ENCODE data around the gene TRIM60. TPM values are rescaled to one million over a fixed set of nuclear protein-coding genes. Genes with fewer than 3 reads are reported as not detected.
"Not testable (repeated sequence)": the region's sequence is repeated elsewhere in the genome, so short reads cannot be mapped to it uniquely, and the experiment has no call there.

The TRIM60 gene
- total RNA-seq, 1 donor from 2014 or later = not detected

GRCh38 chr4:165058666-165059065 lies 26.9 kb downstream of the TRIM60 start:
- no peak for TF ChIP-seq CTCF (IDR thresholded peaks at IDR 0.05)
- intact Hi-C loops (cut with DNase I) = no loop called here
- ATAC-seq = no peak
- Histone ChIP-seq H3K27ac (no peak overlapping the region), H3K4me3 (no peak overlapping the region), H3K27me3 (ENCODE audit: low read depth) (no peaks in the 10 kb centered on the region), H3K36me3 (no peaks in the 10 kb centered on the region), H3K4me1 (no peaks in the 10 kb centered on the region), H3K9me3 (no peaks in the 10 kb centered on the region)
- DNase-seq = no peak

GRCh38 chr4:165059386-165059785 lies 27.6 kb downstream of the TRIM60 start:
- Histone ChIP-seq H3K27me3 (ENCODE audit: low read depth) (no peaks in the 10 kb centered on the region), H3K4me1 (no peaks in the 10 kb centered on the region), H3K4me3 (no peak overlapping the region), H3K36me3 (no peaks in the 10 kb centered on the region), H3K27ac (no peak overlapping the region), H3K9me3 (no peaks in the 10 kb centered on the region)
- TF ChIP-seq CTCF (IDR thresholded peaks at IDR 0.05) = no peak
- DNase-seq (no peak), ATAC-seq (no peak)
- intact Hi-C loops (cut with DNase I) = no loop called here

- DNase-seq (no peak), ATAC-seq (no peak)
- Histone ChIP-seq H3K4me1 (no peaks in the 10 kb centered on the region), H3K36me3 (no peaks in the 10 kb centered on the region), H3K4me3 (no peak overlapping the region), H3K27me3 (ENCODE audit: low read depth) (no peaks in the 10 kb centered on the region), H3K9me3 (no peaks in the 10 kb centered on the region), H3K27ac (no peak overlapping the region)
- no peak for TF ChIP-seq CTCF (IDR thresholded peaks at IDR 0.05)
- intact Hi-C loops (cut with DNase I) = no loop called here
Measured at GRCh38 chr4:165060938-165061337, 29.1 kb downstream of the TRIM60 start.

GRCh38 chr4:165070560-165070959 lies 38.8 kb downstream of the TRIM60 start:
- ATAC-seq (no peak), DNase-seq (no peak)
- intact Hi-C loops (cut with DNase I) = no loop called here
- no peak overlapping the region for H3K4me3 ChIP-seq
- peaks cover 2% of the 10 kb centered on the region for H3K36me3 ChIP-seq
- H3K27me3 ChIP-seq (ENCODE audit: low read depth) = no peaks in the 10 kb centered on the region
- TF ChIP-seq CTCF (IDR thresholded peaks at IDR 0.05) = no peak
- no peaks in the 10 kb centered on the region for H3K4me1 ChIP-seq
- no peaks in the 10 kb centered on the region for H3K9me3 ChIP-seq
- no peak overlapping the region for H3K27ac ChIP-seq

GRCh38 chr4:165073346-165073745 lies 41.5 kb downstream of the TRIM60 start:
- H3K27me3 ChIP-seq (ENCODE audit: low read depth); H3K4me3 ChIP-seq; ATAC-seq; H3K4me1 ChIP-seq; DNase-seq; H3K9me3 ChIP-seq; H3K27ac ChIP-seq; intact Hi-C loops (cut with DNase I): not testable (repeated sequence)
- H3K36me3 ChIP-seq = peaks cover 28% of the 10 kb centered on the region

GRCh38 chr4:165077034-165077578 lies 45.3 kb downstream of the TRIM60 start:
- DNase-seq = no peak
- no peak for ATAC-seq
- H3K27me3 ChIP-seq (ENCODE audit: low read depth) = no peaks in the 10 kb centered on the region
- H3K36me3 ChIP-seq = peaks cover 55% of the 10 kb centered on the region
- intact Hi-C loops (cut with DNase I) = no loop called here
- no peak overlapping the region for H3K27ac ChIP-seq
- TF ChIP-seq CTCF (IDR thresholded peaks at IDR 0.05) = no peak
- no peak overlapping the region for H3K4me3 ChIP-seq
- no peaks in the 10 kb centered on the region for H3K4me1 ChIP-seq
- H3K9me3 ChIP-seq = no peaks in the 10 kb centered on the region

Data from lower lobe of right lung (tissue), 2 donors.